Ramos (cell line): ENCODE results near the gene NABP2.

Experiments
- in situ Hi-C: fragments of 300-500 bp; cut with MboI; formaldehyde crosslinking; loops from one replicate; pipeline ENCODE4 v1.14.3; 2022; ENCODE audit warnings: low sequenced_read_pairs; ENCODE audit not compliant: unreplicated experiment

Gene NABP2

GRCh38 chr12:56224102-56224701 is at the start of gene NABP2:
Gene NABP2 (plus strand): TSS chr12:56224342. CDS start chr12:56224857, 515 bp downstream.
- in situ Hi-C loops: no loop called here

GRCh38 chr12:56178347-56178746 is 45.8 kb upstream of the NABP2 start:
- in situ Hi-C loops: no loop called here

GRCh38 chr12:56186957-56187356 is 37.2 kb upstream of the NABP2 start:
- in situ Hi-C loops: loop anchor here (5.0 kb wide), 1 partner anchor 60 kb away; the partner anchor contains the start of gene ESYT1

GRCh38 chr12:56188131-56188777 is 35.9 kb upstream of the NABP2 start:
- in situ Hi-C loops: loop anchor here (5.0 kb wide), 1 partner anchor 61 kb away; the partner anchor contains the start of gene ESYT1

GRCh38 chr12:56188778-56189098 is 35.4 kb upstream of the NABP2 start:
- in situ Hi-C loops: loop anchor here (5.0 kb wide), 1 partner anchor 61 kb away; the partner anchor contains the start of gene ESYT1

GRCh38 chr12:56189099-56189917 is 34.8 kb upstream of the NABP2 start, which contains the start of gene SMARCC2:
Gene SMARCC2 (minus strand): TSS chr12:56189483. CDS start chr12:56189461, 22 bp downstream.
- in situ Hi-C loops: loop anchor here (5.0 kb wide), 1 partner anchor 62 kb away; the partner anchor contains the start of gene ESYT1

GRCh38 chr12:56189918-56190694 is 34.0 kb upstream of the NABP2 start:
- in situ Hi-C loops: loop anchor here (5.0 to 10.0 kb wide), 2 partner anchors 63 to 275 kb away; partner anchors contain the start of genes ESYT1 and SPRYD4

- in situ Hi-C loops: loop anchor here (10.0 kb wide), 1 partner anchor 274 kb away; the partner anchor contains the start of gene SPRYD4
Observed at GRCh38 chr12:56190695-56191155, 33.4 kb upstream of the NABP2 start.

- in situ Hi-C loops: loop anchor here (10.0 kb wide), 1 partner anchor 272 kb away; the partner anchor contains the start of gene SPRYD4
Observed at GRCh38 chr12:56192582-56192981, 31.6 kb upstream of the NABP2 start.

- in situ Hi-C loops: loop anchor here (10.0 kb wide), 1 partner anchor 272 kb away; the partner anchor contains the start of gene SPRYD4
Observed at GRCh38 chr12:56193025-56193578, 31.0 kb upstream of the NABP2 start.

- in situ Hi-C loops: loop anchor here (10.0 kb wide), 1 partner anchor 268 kb away; the partner anchor contains the start of gene SPRYD4
Observed at GRCh38 chr12:56196818-56197550, 27.2 kb upstream of the NABP2 start.

GRCh38 chr12:56197921-56198635 is 26.1 kb upstream of the NABP2 start:
- in situ Hi-C loops: loop anchor here (10.0 kb wide), 1 partner anchor 267 kb away; the partner anchor contains the start of gene SPRYD4

GRCh38 chr12:56198836-56199235 is 25.3 kb upstream of the NABP2 start:
- in situ Hi-C loops: loop anchor here (10.0 kb wide), 1 partner anchor 266 kb away; the partner anchor contains the start of gene SPRYD4

GRCh38 chr12:56202366-56202765 is 21.8 kb upstream of the NABP2 start:
- in situ Hi-C loops: no loop called here

- in situ Hi-C loops: no loop called here
Observed at GRCh38 chr12:56202838-56203237, 21.3 kb upstream of the NABP2 start.

GRCh38 chr12:56204275-56204674 is 19.9 kb upstream of the NABP2 start:
- in situ Hi-C loops: no loop called here

- in situ Hi-C loops: no loop called here
Observed at GRCh38 chr12:56205445-56205844, 18.7 kb upstream of the NABP2 start.
